ENCODE data around the gene GGA1.

GGA1 gene

GRCh38 chr22:37608477-37609239 lies at the start of gene GGA1:
TSS of gene GGA1 (plus strand) at chr22:37608834. CDS start at chr22:37608861, 27 bp downstream.
- DNase-seq (ENCODE audit: low read depth in 2 of 2): peak; percentile 92 to 93

GRCh38 chr22:37559521-37559900 lies 49.1 kb upstream of the GGA1 start:
- no peak for DNase-seq (ENCODE audit: low read depth in 2 of 2)

- no peak for DNase-seq (ENCODE audit: low read depth in 2 of 2)
Measured at GRCh38 chr22:37559901-37560607, 48.6 kb upstream of the GGA1 start, which contains the start of gene CDC42EP1. TSS of gene CDC42EP1 (plus strand) at chr22:37560480. CDS start at chr22:37566350, 5,870 bp downstream.

- DNase-seq (ENCODE audit: low read depth in 2 of 2): no peak
Measured at GRCh38 chr22:37560608-37561211, 47.9 kb upstream of the GGA1 start.

- DNase-seq (ENCODE audit: low read depth in 2 of 2): peak; percentile 81 to 89
Measured at GRCh38 chr22:37561212-37562048, 47.2 kb upstream of the GGA1 start.

GRCh38 chr22:37562049-37562875 lies 46.4 kb upstream of the GGA1 start:
- DNase-seq (ENCODE audit: low read depth in 2 of 2): no peak

- no peak for DNase-seq (ENCODE audit: low read depth in 2 of 2)
Measured at GRCh38 chr22:37563153-37564081, 45.2 kb upstream of the GGA1 start.

- DNase-seq (ENCODE audit: low read depth in 2 of 2): no peak
Measured at GRCh38 chr22:37564111-37564711, 44.4 kb upstream of the GGA1 start.

GRCh38 chr22:37565830-37566229 lies 42.8 kb upstream of the GGA1 start:
- no peak for DNase-seq (ENCODE audit: low read depth in 2 of 2)

- no peak for DNase-seq (ENCODE audit: low read depth in 2 of 2)
Measured at GRCh38 chr22:37566329-37566837, 42.3 kb upstream of the GGA1 start.

GRCh38 chr22:37566903-37567798 lies 41.5 kb upstream of the GGA1 start:
- DNase-seq (ENCODE audit: low read depth in 2 of 2): peak; percentile 85 to 91

GRCh38 chr22:37568012-37568411 lies 40.6 kb upstream of the GGA1 start:
- DNase-seq (ENCODE audit: low read depth in 2 of 2): no peak

- no peak for DNase-seq (ENCODE audit: low read depth in 2 of 2)
Measured at GRCh38 chr22:37568448-37569008, 40.1 kb upstream of the GGA1 start.

- DNase-seq (ENCODE audit: low read depth in 2 of 2): no peak
Measured at GRCh38 chr22:37569009-37569920, 39.4 kb upstream of the GGA1 start.

- DNase-seq (ENCODE audit: low read depth in 2 of 2): no peak
Measured at GRCh38 chr22:37569921-37570660, 38.5 kb upstream of the GGA1 start.

- DNase-seq (ENCODE audit: low read depth in 2 of 2): no peak
Measured at GRCh38 chr22:37570661-37570976, 38.0 kb upstream of the GGA1 start.

All from stimulated activated CD4-positive, alpha-beta T cell treated with anti-CD3 and anti-CD28 coated beads, Interleukin-4, amount 100 ng/mL, for 48 hours (primary cell).